OCI-LY7 (cell line): ENCODE measurements around the gene PIGH. TPM values are rescaled to one million over a fixed set of nuclear protein-coding genes. Genes with fewer than 3 reads are reported as not detected.

Experiments used
- BruUV-seq: library from RNA; stranded (reverse); fragments of 400-500 nt; replicated peaks from 2 replicates; lab custom pipeline; 2021; lab: Mats Ljungman, UMichigan
- CTCF ChIA-PET: fragments of 300-600 bp; sonication (Branson Sonifier 250); formaldehyde crosslinking; loops from one replicate; lab custom pipeline; 2022; ENCODE audit warnings: antibody characterized with exemption; ENCODE audit not compliant: unreplicated experiment; lab: Charles Lee
- POLR2A ChIA-PET: fragments of 300-600 bp; sonication (Branson Sonifier 250); formaldehyde crosslinking; loops from one replicate; lab custom pipeline; 2022; ENCODE audit warnings: antibody characterized with exemption; lab: Charles Lee
- DNase-seq: peaks from one replicate; pipeline ENCODE4 v3.0.0-alpha.2; 2015; ENCODE audit warnings: low spot score
- H2AFZ ChIP-seq: fragments of 200-600 bp; sonication (generic), shearing (Covaris generic); 2 replicates; pipeline ENCODE4 v1.6.1; 2014; ENCODE audit warnings: mild to moderate bottlenecking, antibody characterized with exemption, low read length, moderate library complexity
- H3K27ac ChIP-seq: fragments of 200-600 bp; sonication (generic); 2 replicates; pipeline ENCODE4 v1.5.1; 2014; ENCODE audit warnings: mixed run types, low read depth, mild to moderate bottlenecking, moderate library complexity, low read length, inconsistent platforms; ENCODE audit not compliant: poor library complexity, severe bottlenecking
- H3K36me3 ChIP-seq: fragments of 200-600 bp; sonication (generic); 2 replicates; pipeline ENCODE4 v1.6.1; 2014; ENCODE audit warnings: mild to moderate bottlenecking, antibody characterized with exemption, low read length, moderate library complexity, mixed read lengths; ENCODE audit not compliant: insufficient read depth
- H3K4me1 ChIP-seq: fragments of 200-600 bp; sonication (generic); 2 replicates; pipeline ENCODE4 v1.5.1; 2014; ENCODE audit warnings: mild to moderate bottlenecking, low read length; ENCODE audit not compliant: insufficient read depth, poor library complexity, severe bottlenecking
- H3K4me2 ChIP-seq: fragments of 200-600 bp; sonication (generic); 2 replicates; pipeline ENCODE4 v1.6.1; 2014; ENCODE audit warnings: mild to moderate bottlenecking, low read length
- H3K4me3 ChIP-seq: fragments of 200-600 bp; sonication (generic); 2 replicates; pipeline ENCODE4 v1.5.1; 2014; ENCODE audit warnings: mild to moderate bottlenecking, low read depth, low read length; ENCODE audit not compliant: poor library complexity, severe bottlenecking
- H3K79me2 ChIP-seq: fragments of 200-600 bp; sonication (generic); 2 replicates; pipeline ENCODE4 v1.6.1; 2016; ENCODE audit warnings: low read depth, mild to moderate bottlenecking, low read length, moderate library complexity, mixed read lengths; ENCODE audit not compliant: insufficient read depth
- H3K9me2 ChIP-seq: fragments of 200-600 bp; sonication (generic); 2 replicates; pipeline ENCODE4 v1.6.1; 2016; ENCODE audit warnings: mild to moderate bottlenecking, low read length, mixed read lengths; ENCODE audit not compliant: insufficient read depth
- H3K9me3 ChIP-seq: fragments of 200-600 bp; sonication (generic); 2 replicates; pipeline ENCODE4 v1.6.1; 2014; ENCODE audit warnings: mild to moderate bottlenecking, mixed run types, low read length, mixed read lengths
- H4K20me1 ChIP-seq: fragments of 200-600 bp; sonication (generic); 2 replicates; pipeline ENCODE4 v1.6.1; 2014; ENCODE audit warnings: mild to moderate bottlenecking, antibody characterized with exemption, low read length, moderate library complexity, mixed read lengths; ENCODE audit not compliant: insufficient read depth
- CTCF ChIP-seq: fragments of 200-600 bp; sonication (generic); conservative IDR thresholded peaks from 2 replicates; pipeline ENCODE4 v1.5.1; 2014; ENCODE audit warnings: mild to moderate bottlenecking, antibody characterized with exemption, low read length, moderate library complexity, mixed read lengths
- EZH2phosphoT487 ChIP-seq: fragments of 200-600 bp; sonication (generic); IDR thresholded peaks from 2 replicates; pipeline ENCODE4 v1.6.1; 2018; ENCODE audit warnings: low read depth, borderline replicate concordance, mild to moderate bottlenecking, mixed run types, antibody characterized with exemption, low read length, moderate library complexity, mixed read lengths
- intact Hi-C: fragments of 100-400 bp; cut with micrococcal nuclease; formaldehyde crosslinking; loops from one replicate; pipeline ENCODE4 v1.10.0; 2022; ENCODE audit not compliant: unreplicated experiment
- total RNA-seq, 2 experiments: library from RNA; depleted of rRNA in 1 of 2; stranded (reverse); fragments of >200 nt in 1 of 2; shearing (Covaris generic) in 1 of 2; gene quantifications; 2 replicates each; pipeline ENCODE4 v1.2.3, GENCODE V29; 2014 to 2022

The PIGH gene
- total RNA-seq, 2 experiments from 2014 or later = 15.5 to 23.0 TPM

GRCh38 chr14:67562025-67562775 is 37.9 kb downstream of the PIGH start:
- TF ChIP-seq EZH2phosphoT487 (no peak), CTCF (no peak)
- DNase-seq = no peak
- no peaks in the 10 kb centered on the region for H3K9me2 ChIP-seq
- no peak overlapping the region for H2AFZ ChIP-seq
- no peak overlapping the region for H3K27ac ChIP-seq
- no peaks in the 10 kb centered on the region for H3K79me2 ChIP-seq
- no peak overlapping the region for H3K4me3 ChIP-seq
- no peaks in the 10 kb centered on the region for H3K36me3 ChIP-seq
- no peaks in the 10 kb centered on the region for H3K9me3 ChIP-seq
- ChIA-PET POLR2A (interaction anchor here (0.7 kb wide), 2 partner anchors 36 to 101 kb away, joined by 3 to 5 read pairs; no protein-coding TSS in a partner anchor), CTCF (no interaction called here)
- no peaks in the 10 kb centered on the region for H4K20me1 ChIP-seq
- no peak overlapping the region for H3K4me2 ChIP-seq
- BruUV-seq = no TSS peak
- intact Hi-C loops = no loop called here
- H3K4me1 ChIP-seq = no peaks in the 10 kb centered on the region

- no TSS peak for BruUV-seq
- ChIA-PET CTCF (no interaction called here), POLR2A (no interaction called here)
- intact Hi-C loops = no loop called here
- Histone ChIP-seq H4K20me1 (no peaks in the 10 kb centered on the region), H3K9me2 (no peaks in the 10 kb centered on the region), H3K4me2 (no peak overlapping the region), H2AFZ (no peak overlapping the region), H3K4me1 (no peaks in the 10 kb centered on the region), H3K79me2 (no peaks in the 10 kb centered on the region), H3K27ac (no peak overlapping the region), H3K36me3 (no peaks in the 10 kb centered on the region), H3K9me3 (no peaks in the 10 kb centered on the region), H3K4me3 (no peak overlapping the region)
- no peak for TF ChIP-seq CTCF
- TF ChIP-seq EZH2phosphoT487 = no peak
- no peak for DNase-seq
Observed at GRCh38 chr14:67559639-67560038, 40.4 kb downstream of the PIGH start.

GRCh38 chr14:67557656-67558055 is 42.4 kb downstream of the PIGH start:
- no peaks in the 10 kb centered on the region for H3K9me3 ChIP-seq
- H2AFZ ChIP-seq = no peak overlapping the region
- no peaks in the 10 kb centered on the region for H4K20me1 ChIP-seq
- DNase-seq = no peak
- H3K4me2 ChIP-seq = no peak overlapping the region
- H3K79me2 ChIP-seq = no peaks in the 10 kb centered on the region
- H3K9me2 ChIP-seq = no peaks in the 10 kb centered on the region
- no peaks in the 10 kb centered on the region for H3K4me1 ChIP-seq
- no peak for TF ChIP-seq EZH2phosphoT487
- TF ChIP-seq CTCF = no peak
- POLR2A ChIA-PET = no interaction called here
- intact Hi-C loops = no loop called here
- CTCF ChIA-PET = interaction anchor here (0.7 kb wide), 1 partner anchor 31 kb away, joined by 3 read pairs; no protein-coding TSS in a partner anchor
- H3K36me3 ChIP-seq = no peaks in the 10 kb centered on the region
- no TSS peak for BruUV-seq
- no peak overlapping the region for H3K4me3 ChIP-seq
- H3K27ac ChIP-seq = no peak overlapping the region
